H1 (cell line): Measurements from ENCODE around the gene SEC16A. TPM values are rescaled to one million over a fixed set of nuclear protein-coding genes. Genes with fewer than 3 reads are reported as not detected.

Experiments used
- CTCF ChIA-PET: fragments of 300-600 bp; sonication (Branson Sonifier 250); formaldehyde crosslinking; loops from one replicate; lab custom pipeline; 2021; ENCODE audit not compliant: partially characterized antibody; lab: Charles Lee
- POLR2A ChIA-PET: fragments of 300-600 bp; sonication (Branson Sonifier 250); formaldehyde crosslinking; loops from one replicate; lab custom pipeline; 2021; ENCODE audit warnings: inconsistent platforms; ENCODE audit not compliant: partially characterized antibody; lab: Charles Lee
- DNase-seq, 2 experiments: peaks; one replicate each; pipeline versions ENCODE4 v3.0.0 to v3.0.0-alpha.2; 2010 to 2022; ENCODE audit warnings: low spot score in 2 of 2, low read depth in 1 of 2, mixed read lengths in 1 of 2
- FAIRE-seq: peaks from 2 replicates; lab custom pipeline; 2011; peaks lifted over from hg19 to GRCh38; lab: Jason Lieb, UNC
- H2AFZ ChIP-seq: 2 replicates; pipeline ENCODE4 v1.8.1; 2012; ENCODE audit warnings: low read length, inconsistent platforms
- H2AK5ac ChIP-seq: 2 replicates; pipeline ENCODE4 v1.6.1; 2013; ENCODE audit warnings: low read depth, low read length
- H2BK120ac ChIP-seq: replicated peaks from 2 replicates; pipeline ENCODE3; 2013; ENCODE audit warnings: low read depth, low read length, inconsistent platforms
- H2BK12ac ChIP-seq: 2 replicates; pipeline ENCODE4 v1.6.1; 2013; ENCODE audit warnings: low read depth, low read length
- H2BK15ac ChIP-seq: 2 replicates; pipeline ENCODE4 v1.6.1; 2013; ENCODE audit warnings: low read length
- H2BK20ac ChIP-seq: 2 replicates; pipeline ENCODE4 v1.6.1; 2013; ENCODE audit warnings: low read length
- H2BK5ac ChIP-seq: 2 replicates; pipeline ENCODE4 v1.6.1; 2013; ENCODE audit warnings: low read depth, low read length
- H3K14ac ChIP-seq: 2 replicates; pipeline ENCODE4 v1.6.1; 2013; ENCODE audit warnings: inconsistent platforms; ENCODE audit not compliant: insufficient read length
- H3K18ac ChIP-seq: 2 replicates; pipeline ENCODE4 v1.6.1; 2013; ENCODE audit warnings: low read length; ENCODE audit errors: extremely low read depth
- H3K23ac ChIP-seq: 2 replicates; pipeline ENCODE4 v1.6.1; 2013; ENCODE audit warnings: inconsistent platforms; ENCODE audit not compliant: insufficient read length
- H3K23me2 ChIP-seq: 2 replicates; pipeline ENCODE4 v1.6.1; 2013; ENCODE audit warnings: low read depth, low read length
- H3K27ac ChIP-seq: 2 replicates; pipeline ENCODE4 v1.6.1; 2011; ENCODE audit warnings: low read depth, low read length, inconsistent platforms
- H3K27me3 ChIP-seq, 4 experiments: replicated peaks in 1 of 4; 1 replicate in 1 of 4; 2 replicates in 3 of 4; pipeline versions ENCODE4 v1.6.1 to v1.8.1; 2011 to 2013; ENCODE audit warnings: low read length in 3 of 4, mild to moderate bottlenecking in 3 of 4, inconsistent platforms in 2 of 4, mixed read lengths in 2 of 4, moderate library complexity in 1 of 4; ENCODE audit not compliant: control insufficient read depth in 3 of 4, insufficient read depth in 3 of 4; ENCODE audit errors: extremely low read depth in 1 of 4
- H3K36me3 ChIP-seq, 4 experiments: 2 replicates each; pipeline versions ENCODE4 v1.6.1 to v1.8.1; 2011 to 2013; ENCODE audit warnings: mild to moderate bottlenecking in 4 of 4, low read length in 3 of 4, moderate library complexity in 2 of 4, control low read depth in 1 of 4, inconsistent platforms in 1 of 4; ENCODE audit not compliant: insufficient read depth in 4 of 4, control insufficient read depth in 2 of 4
- H3K4ac ChIP-seq: replicated peaks from 2 replicates; pipeline ENCODE3; 2013; ENCODE audit warnings: low read length, low read depth, mixed read lengths, inconsistent platforms; ENCODE audit not compliant: insufficient read length
- H3K4me1 ChIP-seq, 4 experiments: replicated peaks in 1 of 4; 1 replicate in 1 of 4; 2 replicates in 3 of 4; pipeline versions ENCODE4 v1.6.1 to v1.8.1; 2011 to 2013; ENCODE audit warnings: low read length in 3 of 4, inconsistent platforms in 2 of 4, mixed read lengths in 1 of 4; ENCODE audit not compliant: insufficient read depth in 4 of 4, control insufficient read depth in 3 of 4
- H3K4me2 ChIP-seq, 2 experiments: 2 replicates each; pipeline versions ENCODE4 v1.6.1 to v1.8.1; 2011 to 2013; ENCODE audit warnings: low read depth in 2 of 2, low read length in 2 of 2, control low read depth in 1 of 2, inconsistent platforms in 1 of 2, mild to moderate bottlenecking in 1 of 2; ENCODE audit not compliant: insufficient read depth in 1 of 2
- H3K4me3 ChIP-seq, 4 experiments: fragments of 200-600, 300-600 bp in 1 of 4; sonication (generic), shearing (Covaris generic), sonication (Bioruptor Twin) in 1 of 4; 2 replicates each; pipeline versions ENCODE4 v1.5.1 to v1.8.1; 2011 to 2016; ENCODE audit warnings: low read length in 4 of 4, low read depth in 3 of 4, control low read depth in 2 of 4, inconsistent platforms in 2 of 4, mild to moderate bottlenecking in 2 of 4, mixed read lengths in 1 of 4, moderate library complexity in 1 of 4; ENCODE audit not compliant: insufficient read depth in 2 of 4; ENCODE audit errors: extremely low read depth in 1 of 4
- H3K56ac ChIP-seq: replicated peaks from 2 replicates; pipeline ENCODE3; 2013; ENCODE audit warnings: low read depth, mild to moderate bottlenecking, mixed read lengths, low read length, inconsistent platforms; ENCODE audit not compliant: insufficient read length
- H3K79me1 ChIP-seq: 2 replicates; pipeline ENCODE4 v1.6.1; 2013; ENCODE audit warnings: low read depth, low read length, control low read depth
- H3K79me2 ChIP-seq, 2 experiments: 2 replicates each; pipeline versions ENCODE4 v1.6.1 to v1.8.1; 2012 to 2013; ENCODE audit warnings: low read length in 2 of 2, mild to moderate bottlenecking in 2 of 2, inconsistent platforms in 1 of 2; ENCODE audit not compliant: insufficient read depth in 2 of 2, control insufficient read depth in 1 of 2
- H3K9ac ChIP-seq, 4 experiments: replicated peaks in 1 of 4; 1 replicate in 1 of 4; 2 replicates in 3 of 4; pipeline versions ENCODE4 v1.6.1 to v1.8.1; 2011 to 2013; ENCODE audit warnings: low read depth in 3 of 4, low read length in 3 of 4, control low read depth in 2 of 4, mild to moderate bottlenecking in 2 of 4, moderate library complexity in 2 of 4, inconsistent platforms in 1 of 4; ENCODE audit errors: extremely low read depth in 1 of 4
- H3K9me3 ChIP-seq, 2 experiments: 2 replicates each; pipeline versions ENCODE4 v1.6.1 to v1.8.1; 2012 to 2013; ENCODE audit warnings: mild to moderate bottlenecking in 2 of 2, moderate library complexity in 2 of 2, control low read depth in 1 of 2, inconsistent platforms in 1 of 2, low read depth in 1 of 2, low read length in 1 of 2, mixed read lengths in 1 of 2; ENCODE audit not compliant: insufficient read depth in 2 of 2
- H4K20me1 ChIP-seq, 2 experiments: replicated peaks in 1 of 2; 2 replicates each; pipeline versions ENCODE3 to v1.8.1; 2011 to 2013; ENCODE audit warnings: inconsistent platforms in 2 of 2, low read length in 2 of 2, mild to moderate bottlenecking in 1 of 2; ENCODE audit not compliant: insufficient read depth in 2 of 2, control insufficient read depth in 1 of 2
- H4K5ac ChIP-seq: 2 replicates; pipeline ENCODE4 v1.6.1; 2013; ENCODE audit warnings: low read length, low read depth, mixed read lengths, inconsistent platforms; ENCODE audit not compliant: insufficient read length
- H4K8ac ChIP-seq: 2 replicates; pipeline ENCODE4 v1.8.0; 2013; ENCODE audit warnings: mild to moderate bottlenecking, moderate library complexity, low read length, inconsistent platforms; ENCODE audit not compliant: insufficient read depth; ENCODE audit errors: extremely low read depth
- H4K91ac ChIP-seq: replicated peaks from 2 replicates; pipeline ENCODE3; 2013; ENCODE audit warnings: low read length, mixed read lengths, inconsistent platforms; ENCODE audit not compliant: insufficient read length
- E2F6 ChIP-seq: IDR thresholded peaks from 2 replicates; pipeline ENCODE4 v1.6.1; 2012; ENCODE audit warnings: inconsistent platforms
- FOSL1 ChIP-seq: IDR thresholded peaks from 2 replicates; pipeline ENCODE4 v1.6.1; 2011; ENCODE audit warnings: mild to moderate bottlenecking, low read depth, low read length, moderate library complexity; ENCODE audit not compliant: insufficient read depth
- GABPA ChIP-seq: IDR thresholded peaks from 2 replicates; pipeline ENCODE4 v1.6.1; 2011; ENCODE audit warnings: mild to moderate bottlenecking, low read length, moderate library complexity, borderline replicate concordance; ENCODE audit not compliant: insufficient read depth
- SIN3A ChIP-seq, 2 experiments: IDR thresholded peaks in 1 of 2; conservative IDR thresholded peaks in 1 of 2; 2 replicates each; pipeline ENCODE4 v1.6.1; 2011 to 2012; ENCODE audit warnings: low read length in 2 of 2, improper control_type of control experiment in 1 of 2, low read depth in 1 of 2, mild to moderate bottlenecking in 1 of 2
- TAF1 ChIP-seq: IDR thresholded peaks from 2 replicates; pipeline ENCODE4 v1.6.1; 2011; ENCODE audit warnings: mild to moderate bottlenecking, low read depth, low read length
- WGBS, 2 experiments: shearing (Covaris generic) in 1 of 2; methylation state at CpG; one replicate each; pipeline versions ENCODE4 v1.1.6 to v1.1.7; 2013 to 2015; ENCODE audit warnings: low lambda C conversion rate in 2 of 2, mixed read lengths in 2 of 2, inconsistent platforms in 1 of 2, low coverage in 1 of 2, missing lambda C conversion rate in 1 of 2; ENCODE audit not compliant: insufficient replicate concordance in 2 of 2, insufficient coverage in 1 of 2, insufficient read length in 1 of 2; ENCODE audit errors: extremely low coverage in 1 of 2, missing lambda C conversion rate in 1 of 2; 5-methylcytosine and 5-hydroxymethylcytosine counted together
- polyA plus RNA-seq, 7 experiments: library from polyadenylated mRNA; depleted of rRNA in 3 of 7; stranded (reverse) in 5 of 7; unstranded in 2 of 7; fragments of >200 nt in 5 of 7; fragments of 200-250 nt in 2 of 7; gene quantifications; 1 replicate in 5 of 7; 2 replicates in 1 of 7; 4 replicates in 1 of 7; pipeline versions ENCODE4 v1.2.1 to v1.2.3, GENCODE V29; 2011 to 2013; ENCODE audit warnings: missing spikeins in 2 of 7, mixed read lengths in 2 of 7
- total RNA-seq: library from RNA; stranded (reverse); fragmentation: NEBNext Ultra II Directional; extraction: Animal tissue kit (Norgen Biotek cat#: 25700); gene quantifications from 2 replicates; pipeline ENCODE4 v1.2.1, GENCODE V29; 2021
- TF ChIP-seq, protein P1 (sequence below), 3 experiments: IDR thresholded peaks; 1 replicate in 2 of 3; 2 replicates in 1 of 3; pipeline versions ENCODE4 v1.5.1 to v1.6.1; 2011; ENCODE audit warnings: low read length in 3 of 3, mild to moderate bottlenecking in 3 of 3, inconsistent platforms in 2 of 3, low read depth in 1 of 3, moderate library complexity in 1 of 3; ENCODE audit not compliant: insufficient read depth in 1 of 3; ENCODE audit errors: control extremely low read depth in 1 of 3

The SEC16A gene
- total and polyA plus RNA-seq, 2 of the 8 experiments (the other 6 are each of a cell fraction or from before 2014, with no cell fraction given), result 21.6 to 49.0 TPM

GRCh38 chr9:136485049-136486045 lies 2.5 kb upstream of the SEC16A start:
- no peak overlapping the region for H3K4ac ChIP-seq
- no peaks in the 10 kb centered on the region for H3K9me3 ChIP-seq
- no peak overlapping the region for H2BK5ac ChIP-seq
- H3K79me1 ChIP-seq, result no peaks in the 10 kb centered on the region; the same call in none of the 2 replicates
- WGBS, 2 experiments, result 56% methylated on average over 18 of the region's 21 CpGs; no CpG with 5 or more reads in 1 of the 2 experiments
- H4K8ac ChIP-seq, result no peak overlapping the region
- peaks cover 2 to 13% (median 3%) of the 10 kb centered on the region in 4 experiments for H3K4me1 ChIP-seq
- no peak overlapping the region for H3K4me2 ChIP-seq
- H4K5ac ChIP-seq, result no peak overlapping the region
- no peak overlapping the region for H3K18ac ChIP-seq
- FAIRE-seq, result no peak
- H3K14ac ChIP-seq, result no peak overlapping the region
- H3K36me3 ChIP-seq, result no peaks in the 10 kb centered on the region
- peaks cover 11 to 19% of the 10 kb centered on the region in 2 experiments for H3K79me2 ChIP-seq
- no peak overlapping the region for H2BK120ac ChIP-seq
- no peak overlapping the region for H4K91ac ChIP-seq
- H2AK5ac ChIP-seq, result no peak overlapping the region
- CTCF ChIA-PET, result interaction anchor here (0.6 to 8.9 kb wide), 57 partner anchors 10 to 241 kb away, joined by 3 to 253 read pairs (median 4); partner anchors contain the start of genes ENTR1 and PMPCA
- H2BK15ac ChIP-seq, result 0 out of 2 replicates have a peak overlapping the region, but pooled peaks have one; percentile 72
- H3K56ac ChIP-seq, result no peak overlapping the region
- DNase-seq, result peak; percentile 49 to 93
- H2BK20ac ChIP-seq, result 0 out of 2 replicates have a peak overlapping the region, but pooled peaks have one; percentile 21
- H3K23ac ChIP-seq, result no peak overlapping the region
- no peak overlapping the region for H3K9ac ChIP-seq
- POLR2A ChIA-PET, result interaction anchor here (0.6 to 1.7 kb wide), 7 partner anchors 8 to 243 kb away, joined by 3 to 4 read pairs (median 3); no protein-coding TSS in a partner anchor
- H2AFZ ChIP-seq, result no peak overlapping the region
- peaks cover 9% of the 10 kb centered on the region; the same call in 1 of the 2 replicates for H3K23me2 ChIP-seq
- no peaks in the 10 kb centered on the region for H3K27me3 ChIP-seq
- peaks cover 4 to 10% of the 10 kb centered on the region in 2 experiments for H4K20me1 ChIP-seq
- H3K4me3 ChIP-seq, result no peak overlapping the region
- no peak overlapping the region for H2BK12ac ChIP-seq
- H3K27ac ChIP-seq, result no peak overlapping the region
- TF ChIP-seq, protein P1, sequence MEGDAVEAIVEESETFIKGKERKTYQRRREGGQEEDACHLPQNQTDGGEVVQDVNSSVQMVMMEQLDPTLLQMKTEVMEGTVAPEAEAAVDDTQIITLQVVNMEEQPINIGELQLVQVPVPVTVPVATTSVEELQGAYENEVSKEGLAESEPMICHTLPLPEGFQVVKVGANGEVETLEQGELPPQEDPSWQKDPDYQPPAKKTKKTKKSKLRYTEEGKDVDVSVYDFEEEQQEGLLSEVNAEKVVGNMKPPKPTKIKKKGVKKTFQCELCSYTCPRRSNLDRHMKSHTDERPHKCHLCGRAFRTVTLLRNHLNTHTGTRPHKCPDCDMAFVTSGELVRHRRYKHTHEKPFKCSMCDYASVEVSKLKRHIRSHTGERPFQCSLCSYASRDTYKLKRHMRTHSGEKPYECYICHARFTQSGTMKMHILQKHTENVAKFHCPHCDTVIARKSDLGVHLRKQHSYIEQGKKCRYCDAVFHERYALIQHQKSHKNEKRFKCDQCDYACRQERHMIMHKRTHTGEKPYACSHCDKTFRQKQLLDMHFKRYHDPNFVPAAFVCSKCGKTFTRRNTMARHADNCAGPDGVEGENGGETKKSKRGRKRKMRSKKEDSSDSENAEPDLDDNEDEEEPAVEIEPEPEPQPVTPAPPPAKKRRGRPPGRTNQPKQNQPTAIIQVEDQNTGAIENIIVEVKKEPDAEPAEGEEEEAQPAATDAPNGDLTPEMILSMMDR (IDR thresholded peaks at IDR 0.05; ENCODE audit: control extremely low read depth in 1 of 3, insufficient read depth in 1 of 3, low read depth in 1 of 3, low read length in 3 of 3), result peak in 2 of 3 experiments; percentile 90 to 95; a peak in 3 of 4 replicates
- 0 out of 4 replicates have a peak, but pooled peaks of 1 of the 2 experiments have one; percentile 34 for TF ChIP-seq SIN3A (conservative IDR thresholded peaks at IDR 0.05 in 1 of 2, IDR thresholded peaks at IDR 0.05 in 1 of 2; ENCODE audit: low read depth in 1 of 2, low read length in 2 of 2)
- peak; percentile 58; the same call in 1 of the 2 replicates for TF ChIP-seq GABPA
- TF ChIP-seq E2F6, result no peak
- TF ChIP-seq TAF1, result no peak
- TF ChIP-seq FOSL1, result no peak
